GM18499 (cell line): Measurements from ENCODE around the gene ITPA.
A peak's percentile ranks its signal among the peaks of the same experiment; 100 is the strongest.
"Not testable (repeated sequence)": the region's sequence is repeated elsewhere in the genome, so short reads cannot be mapped to it uniquely, and the experiment has no call there.

ENCODE experiments used
- ATAC-seq: cut with Tn5 transposase; IDR thresholded peaks from one replicate; pipeline ENCODE4 v1.9.1; 2021; ENCODE audit warnings: moderate number of reproducible peaks; ENCODE audit not compliant: insufficient read depth, unreplicated experiment

The ITPA gene

DNA sequence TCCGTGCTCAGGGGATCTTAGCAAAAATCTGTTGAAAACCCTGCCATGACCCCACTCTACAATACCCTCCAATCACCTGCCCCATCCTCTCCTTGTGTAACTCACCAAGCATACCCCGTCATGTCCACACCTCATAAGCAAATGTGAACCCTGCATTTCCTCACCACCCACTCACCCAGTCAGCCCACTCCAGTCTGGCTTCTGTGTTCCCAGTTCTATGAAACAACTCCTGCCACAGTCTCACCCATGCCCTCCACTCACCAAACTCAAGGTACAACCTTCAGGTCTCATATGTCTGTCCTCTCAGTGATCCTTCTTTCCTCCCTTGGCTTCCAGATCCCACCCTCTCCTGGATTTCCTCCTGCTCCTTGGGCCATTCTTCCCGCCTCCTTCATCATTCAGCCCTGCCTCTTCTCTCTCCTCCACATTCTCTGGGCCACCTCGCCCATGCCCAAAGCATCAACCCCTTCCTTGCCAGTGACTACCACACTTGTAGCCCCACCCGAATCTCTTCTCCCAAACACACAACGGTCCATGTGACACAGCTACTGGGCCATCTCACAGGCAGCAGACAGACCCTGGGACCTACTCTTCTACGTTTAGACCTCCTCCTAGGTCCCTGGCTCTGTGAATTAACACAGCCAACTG is 13.6 kb upstream of the ITPA start:
- ATAC-seq: no peak

DNA sequence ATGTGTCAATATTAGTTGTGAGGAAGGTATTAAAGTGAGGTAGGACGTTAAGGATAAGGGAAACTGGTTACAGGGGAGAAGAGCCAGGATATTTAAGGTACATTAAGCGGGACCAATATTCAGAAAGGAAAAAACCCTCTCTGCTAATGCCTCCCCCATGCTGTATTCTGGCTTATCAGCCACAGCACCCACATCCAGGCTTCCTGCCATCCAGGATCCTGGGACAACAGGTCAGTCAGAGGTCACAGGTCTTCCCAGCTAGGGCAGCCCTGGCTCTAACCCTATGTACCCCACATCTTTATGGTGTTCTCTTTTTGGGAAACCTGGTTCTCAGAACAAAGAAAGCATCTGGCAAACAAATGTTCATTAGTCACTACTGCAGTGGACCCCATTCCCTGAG is 10.1 kb upstream of the ITPA start:
- no peak for ATAC-seq

DNA sequence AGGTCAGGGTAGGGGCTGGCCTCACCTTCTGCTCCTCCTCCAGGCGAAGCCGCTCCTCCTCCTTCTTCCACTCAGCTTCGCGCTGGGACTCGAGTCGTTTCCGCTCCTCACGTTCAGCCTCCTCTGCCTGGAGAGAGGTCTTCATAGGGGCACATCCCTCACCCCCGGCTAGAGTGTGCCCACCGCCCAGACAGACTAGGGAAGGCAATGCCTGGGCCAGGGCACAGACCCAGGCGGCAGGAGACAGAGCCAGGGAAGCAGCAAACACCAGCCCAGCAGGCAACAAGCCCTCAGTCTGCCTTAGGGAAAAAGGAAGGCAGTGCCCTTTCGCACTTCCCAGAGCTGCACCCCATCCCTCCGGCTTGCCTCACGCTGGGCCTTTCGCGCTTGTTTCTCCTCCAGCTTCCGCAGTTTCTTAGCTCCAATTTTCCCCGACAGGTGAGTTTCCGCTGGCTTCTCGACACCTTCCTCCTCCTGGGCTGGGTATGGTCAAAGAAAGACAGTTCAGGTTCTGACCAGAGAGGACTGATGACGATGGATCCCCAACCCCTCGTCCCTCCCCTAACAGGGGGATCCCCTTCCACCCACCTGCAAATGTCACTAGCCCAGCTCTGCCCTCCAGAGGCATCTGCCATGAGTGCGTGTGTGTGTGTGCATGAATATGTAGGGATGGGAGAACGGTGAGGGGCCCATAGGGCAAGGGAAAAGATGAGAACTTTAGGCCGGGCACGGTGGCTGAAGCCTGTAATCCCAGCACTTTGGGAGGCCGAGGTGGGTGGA is 9.1 kb upstream of the ITPA start:
- ATAC-seq: no peak

DNA sequence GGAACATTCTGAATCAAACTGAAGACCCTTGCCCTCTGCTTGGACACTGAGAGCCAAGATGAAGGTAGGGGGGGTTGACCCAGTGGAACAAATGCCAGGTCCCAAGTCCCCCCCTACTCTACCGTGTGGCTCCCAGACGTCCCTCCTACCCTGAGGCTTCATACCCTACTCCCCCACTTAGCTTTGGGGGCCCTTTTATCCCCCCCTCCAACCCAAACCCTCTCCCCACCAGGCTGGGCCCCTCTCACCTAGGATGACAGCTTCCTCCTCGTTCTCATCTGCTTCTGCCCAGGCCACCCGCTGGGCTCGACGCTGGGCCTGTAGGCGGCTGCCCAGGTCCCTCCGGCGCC is 6.4 kb upstream of the ITPA start:
- no peak for ATAC-seq

DNA sequence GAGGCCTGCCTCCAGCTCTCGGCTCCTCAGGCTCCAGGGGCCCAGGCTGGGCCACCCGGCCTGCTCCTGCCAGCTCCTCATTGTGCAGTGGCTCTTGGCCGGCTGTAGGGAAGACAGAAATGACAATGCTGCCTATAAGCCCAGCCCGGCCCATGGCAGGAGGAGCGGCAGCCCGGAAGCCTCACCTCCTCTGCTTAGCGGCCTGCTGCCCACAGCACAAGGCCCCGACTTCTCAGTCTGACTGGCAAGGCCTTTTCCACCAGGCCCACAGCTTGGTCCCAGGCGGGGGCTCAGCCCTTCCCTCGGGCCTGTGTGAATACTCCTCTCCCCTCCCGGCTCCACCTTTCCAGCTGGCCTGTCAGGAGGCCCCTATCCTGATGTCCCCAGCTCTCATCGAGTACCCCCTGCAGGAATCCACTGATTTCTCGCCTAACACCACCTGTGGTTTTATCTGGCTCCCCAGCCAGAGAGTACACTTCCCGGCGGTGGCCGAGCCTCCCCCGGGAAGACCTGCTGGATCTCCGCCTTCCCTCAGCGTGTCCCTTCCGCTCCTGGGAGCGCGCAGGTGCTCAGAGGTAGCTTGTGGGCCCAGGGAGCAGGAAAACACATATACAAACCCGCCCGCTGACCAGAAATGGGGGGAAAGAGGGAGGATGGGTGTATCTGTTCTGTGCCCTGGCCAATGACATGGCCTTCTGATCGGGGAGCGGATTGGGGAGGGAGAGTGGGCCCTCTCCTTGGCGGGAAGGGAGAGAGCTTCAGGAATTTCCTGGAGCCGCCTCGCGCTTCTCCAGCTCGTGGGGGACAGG is 5.8 kb upstream of the ITPA start:
- no peak for ATAC-seq

DNA sequence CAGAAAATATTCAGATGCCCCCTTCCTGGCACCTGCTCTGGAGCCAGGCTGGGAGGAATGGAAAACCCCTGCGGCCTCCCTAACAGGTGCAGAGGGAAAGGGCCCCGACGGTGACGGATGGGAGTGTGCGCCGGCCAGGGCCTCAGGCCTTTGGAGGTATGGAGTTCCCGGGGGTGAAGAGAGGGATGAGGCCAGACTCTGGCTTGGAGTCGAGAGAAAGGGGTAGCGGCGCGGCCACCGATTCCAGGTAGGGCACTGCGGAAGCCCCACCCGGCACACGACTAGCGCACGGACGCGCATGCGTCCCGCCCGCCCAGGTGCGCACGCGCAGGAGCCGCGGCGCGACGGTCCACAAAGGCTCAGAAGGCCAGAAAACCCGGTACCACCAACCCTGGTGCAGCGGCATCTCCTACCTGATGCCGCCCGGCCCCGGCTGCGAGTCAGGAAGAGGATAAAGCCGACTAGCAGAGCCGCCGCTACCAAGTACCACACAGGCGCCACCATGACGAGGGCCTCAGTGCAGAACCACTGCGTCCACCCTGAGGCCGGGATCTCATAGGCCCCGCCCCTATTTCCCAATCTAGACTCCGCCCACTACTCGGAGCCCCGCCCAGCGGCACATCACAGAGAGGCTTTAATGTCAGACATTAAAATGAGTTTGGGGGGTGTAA is 5.0 kb upstream of the ITPA start, which contains the start of gene DDRGK1:
TSS of gene DDRGK1 (minus strand) at position 559 of the 671 bp plus-strand sequence. CDS start at position 504, 55 bp downstream.
- ATAC-seq: peak; percentile 71

DNA sequence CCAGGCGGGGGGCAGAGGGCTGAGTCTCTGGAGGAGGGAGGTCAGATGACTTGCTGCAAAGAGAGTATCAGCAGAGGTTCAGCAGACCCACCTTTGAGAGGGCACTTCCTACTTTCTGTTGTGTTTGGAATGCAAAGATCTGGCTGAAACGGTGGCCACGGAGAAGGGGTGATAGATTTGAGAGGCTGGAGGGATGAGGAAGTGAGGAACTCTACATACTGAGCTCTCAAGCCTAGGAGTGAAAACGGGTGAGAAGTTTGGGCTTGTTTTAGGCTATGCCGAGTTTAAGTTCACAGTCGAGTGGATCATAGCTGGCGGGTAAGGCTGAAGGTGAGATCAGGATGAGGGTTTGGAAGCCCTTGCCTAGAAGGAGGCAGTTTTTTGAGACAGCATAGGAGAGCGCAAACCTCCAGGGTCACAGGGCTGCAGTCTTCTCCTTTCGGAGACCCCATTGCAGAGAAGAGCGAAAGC is 477 bp upstream of the ITPA start:
- ATAC-seq: no peak

DNA sequence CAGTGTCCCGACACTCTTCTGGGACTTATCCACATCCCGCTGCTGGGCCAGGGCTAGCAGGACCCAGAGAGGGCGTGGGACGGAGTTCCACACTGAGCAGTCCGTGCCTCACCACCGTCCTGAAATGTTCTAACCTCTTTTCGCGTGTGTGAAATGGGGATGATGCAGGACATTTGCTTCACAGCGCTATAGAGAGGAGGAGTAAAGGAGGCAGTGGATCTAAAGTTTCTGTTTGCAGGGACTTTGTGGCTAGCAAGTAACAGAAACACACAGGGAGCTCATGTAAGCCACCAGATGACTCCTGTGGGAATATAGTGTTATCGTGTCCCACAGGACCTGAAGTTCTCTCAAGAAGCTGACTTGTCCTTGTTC is 634 bp downstream of the ITPA start:
- no peak for ATAC-seq

DNA sequence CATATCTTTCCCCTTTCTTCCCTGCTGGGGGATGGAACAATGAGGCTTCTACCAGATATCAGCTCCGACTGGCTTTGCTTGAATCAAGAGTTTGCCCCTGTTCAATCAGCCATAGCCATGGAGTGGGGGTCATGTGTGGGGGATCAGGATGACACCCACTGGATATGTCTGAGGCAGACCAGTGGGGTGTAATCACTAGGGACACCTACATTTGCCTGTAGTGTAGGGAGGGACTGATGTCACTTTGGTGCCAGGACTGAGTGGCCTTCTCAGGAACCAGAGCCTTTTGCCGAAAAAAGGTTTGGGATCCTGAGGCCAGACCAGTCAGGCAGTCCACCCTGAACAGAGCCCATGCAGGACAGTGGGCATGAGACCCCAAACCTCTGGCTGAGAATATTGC is 1.0 kb downstream of the ITPA start:
- ATAC-seq: no peak

DNA sequence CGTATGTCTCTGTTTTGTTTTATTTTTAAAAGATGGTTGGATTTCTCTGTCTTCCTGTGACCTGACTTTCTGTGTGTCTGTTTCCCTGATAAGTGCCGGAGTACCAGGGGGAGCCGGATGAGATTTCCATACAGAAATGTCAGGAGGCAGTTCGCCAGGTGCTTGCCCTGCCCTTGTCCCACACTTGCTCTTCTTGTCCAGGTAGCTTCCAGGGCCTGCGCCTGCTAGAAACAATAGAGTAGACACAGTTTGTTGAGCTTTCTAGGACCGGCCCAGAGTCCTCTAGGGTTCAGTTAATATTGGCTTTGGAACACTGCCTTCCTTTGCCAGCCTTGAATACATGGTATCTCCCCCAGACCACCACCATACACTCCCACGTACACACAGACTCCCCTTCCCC is 3.9 kb downstream of the ITPA start:
- no peak for ATAC-seq

DNA sequence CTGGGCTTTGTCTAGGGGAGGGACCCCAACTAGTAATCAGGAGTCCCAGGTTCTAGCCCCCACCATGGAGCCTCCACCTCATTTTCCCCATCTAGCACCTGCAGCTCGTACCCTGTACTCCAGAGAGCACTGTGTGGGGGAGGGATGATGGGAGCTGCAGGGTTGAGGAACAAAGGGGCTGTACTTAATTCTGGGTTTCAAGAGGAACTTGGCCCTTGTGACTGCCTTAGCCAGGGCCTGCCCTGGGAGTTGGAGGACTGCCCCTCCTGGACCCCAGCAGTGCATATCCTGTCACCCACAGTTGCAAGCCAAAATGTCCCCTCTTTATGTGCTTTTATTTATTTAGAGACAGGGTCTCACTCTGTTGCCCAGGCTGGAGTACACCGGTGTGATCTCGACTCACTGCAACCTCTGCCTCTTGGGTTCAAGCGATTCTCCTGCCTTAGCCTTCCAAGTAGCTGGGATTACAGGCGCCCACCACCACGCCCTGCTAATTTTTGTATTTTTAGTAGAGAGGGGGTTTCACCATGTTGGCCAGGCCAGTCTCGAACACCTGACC is 6.1 kb downstream of the ITPA start:
- not testable (repeated sequence) for ATAC-seq

DNA sequence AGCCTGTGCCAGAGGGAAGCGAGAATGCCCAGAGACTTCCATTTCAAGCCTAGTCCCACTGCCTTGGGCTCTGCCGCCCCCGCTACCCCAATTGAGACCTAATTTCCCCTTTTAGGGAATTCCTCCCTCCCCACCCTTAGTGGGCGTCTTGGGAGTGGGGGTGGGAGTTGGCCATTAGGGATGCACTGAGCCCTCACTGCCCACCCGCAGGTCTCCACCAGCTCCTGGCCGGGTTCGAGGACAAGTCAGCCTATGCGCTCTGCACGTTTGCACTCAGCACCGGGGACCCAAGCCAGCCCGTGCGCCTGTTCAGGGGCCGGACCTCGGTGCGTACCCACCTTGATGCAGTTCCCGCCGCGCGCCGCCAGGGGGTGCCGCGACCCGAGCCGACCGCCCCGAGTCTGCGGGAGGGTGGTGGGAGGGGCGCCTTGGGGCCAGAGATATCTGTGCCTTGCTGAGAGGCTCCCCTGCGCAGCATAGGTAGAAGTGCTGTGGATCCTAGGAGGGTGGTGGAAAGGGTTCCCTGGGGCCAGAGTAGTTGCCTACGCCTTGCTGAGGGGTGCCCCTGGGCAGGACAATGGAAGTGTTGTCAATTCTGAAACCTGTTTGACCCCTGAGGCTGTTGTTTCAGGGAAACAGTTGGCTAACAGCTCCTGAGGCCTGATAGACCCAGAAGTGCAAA is 9.2 kb downstream of the ITPA start:
- no peak for ATAC-seq

DNA sequence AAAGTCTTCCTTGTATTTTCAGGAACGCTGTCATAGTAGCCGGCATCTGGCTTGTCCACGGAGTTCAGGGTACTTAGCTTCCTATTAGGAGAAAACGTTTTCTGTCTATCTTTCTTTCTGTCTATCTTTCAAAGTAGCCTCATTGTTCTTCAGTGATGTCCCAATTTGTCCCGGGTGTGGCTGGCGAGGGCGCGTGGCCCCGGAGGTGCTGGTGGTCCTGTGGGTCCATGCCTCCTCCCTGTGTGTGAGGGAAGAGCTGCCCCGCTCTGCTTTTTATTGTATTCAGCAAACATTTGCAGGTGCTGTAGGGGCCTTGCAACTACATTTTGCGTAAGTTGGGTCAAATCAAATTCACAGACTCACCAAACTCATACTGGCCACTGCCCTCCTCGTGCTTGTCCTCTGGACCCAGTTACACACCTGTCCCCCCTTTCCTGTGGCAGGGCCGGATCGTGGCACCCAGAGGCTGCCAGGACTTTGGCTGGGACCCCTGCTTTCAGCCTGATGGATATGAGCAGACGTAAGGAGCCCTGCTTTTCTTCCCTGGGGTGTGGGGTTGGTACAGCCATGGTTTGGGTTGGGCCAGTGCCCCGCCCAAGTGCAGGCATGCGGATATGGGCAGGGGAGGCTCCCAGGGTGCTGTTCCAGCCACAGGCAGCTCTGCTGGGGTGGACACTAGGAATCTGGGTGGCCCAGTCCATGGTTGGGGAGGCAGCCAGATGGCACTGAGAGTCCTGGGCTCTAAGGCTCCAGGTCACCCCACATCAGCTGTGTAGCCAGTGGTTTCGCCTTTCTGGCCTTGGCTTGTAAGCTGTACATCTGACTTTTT is 12.3 kb downstream of the ITPA start:
- no peak for ATAC-seq

DNA sequence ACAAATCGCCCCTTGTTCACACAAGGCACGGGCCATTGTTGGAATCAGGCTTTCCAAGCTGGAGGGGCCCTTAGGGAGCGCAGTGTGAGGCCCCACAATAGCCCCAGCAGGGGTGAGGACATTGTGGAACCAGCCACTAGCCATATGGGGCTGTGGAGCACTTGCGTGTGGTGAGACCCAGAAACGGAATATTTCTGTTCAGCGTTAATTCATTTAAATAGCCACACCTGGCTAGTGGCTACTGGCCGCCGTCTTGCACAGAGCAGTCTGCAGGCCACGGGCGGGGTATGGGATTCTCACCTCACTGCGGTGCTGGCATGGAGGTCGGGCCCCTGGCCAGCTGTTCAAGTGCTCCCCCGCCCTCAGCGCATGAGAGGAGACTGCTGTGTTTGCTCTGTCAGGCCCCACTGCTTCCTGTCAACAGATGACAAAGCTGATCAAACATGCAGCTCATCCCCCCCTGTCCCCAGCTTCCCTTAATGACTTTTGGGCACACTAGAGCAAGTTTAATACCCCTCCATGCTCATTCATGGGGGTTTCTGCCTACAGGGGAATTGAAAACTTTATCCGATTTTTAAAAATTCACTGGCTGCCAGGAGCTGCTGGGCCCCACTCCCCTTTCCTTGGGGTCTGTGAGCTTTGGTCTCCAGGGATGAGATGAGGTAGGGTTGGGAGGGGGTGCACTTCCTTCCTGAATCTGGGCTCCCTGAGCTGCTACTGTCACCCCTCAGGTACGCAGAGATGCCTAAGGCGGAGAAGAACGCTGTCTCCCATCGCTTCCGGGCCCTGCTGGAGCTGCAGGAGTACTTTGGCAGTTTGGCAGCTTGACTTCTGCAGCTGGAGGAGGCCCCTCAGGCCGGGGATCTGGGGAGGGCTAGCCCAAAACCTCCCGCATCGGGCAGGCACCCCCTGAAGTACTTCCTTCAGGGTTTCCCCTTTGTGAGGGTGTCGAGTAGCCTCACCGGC is 13.6 kb downstream of the ITPA start:
- ATAC-seq: no peak

DNA sequence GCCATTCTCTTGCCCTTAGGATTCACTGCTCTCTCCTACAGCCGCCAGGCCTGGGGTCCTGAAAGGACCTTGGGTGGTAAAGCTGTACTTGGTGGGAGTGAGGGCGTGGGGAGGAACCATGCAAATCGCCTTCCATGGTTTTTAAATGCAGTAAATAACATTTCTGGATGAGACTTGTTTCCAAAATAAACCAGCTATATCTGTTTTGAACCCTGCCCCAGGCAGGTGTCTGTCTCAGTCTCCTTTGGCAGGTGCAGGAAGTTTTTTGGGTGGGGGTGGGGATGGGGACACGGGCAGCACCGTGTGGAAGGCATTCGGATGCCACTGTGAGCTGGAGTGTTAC is 14.3 kb downstream of the ITPA start:
- no peak for ATAC-seq

DNA sequence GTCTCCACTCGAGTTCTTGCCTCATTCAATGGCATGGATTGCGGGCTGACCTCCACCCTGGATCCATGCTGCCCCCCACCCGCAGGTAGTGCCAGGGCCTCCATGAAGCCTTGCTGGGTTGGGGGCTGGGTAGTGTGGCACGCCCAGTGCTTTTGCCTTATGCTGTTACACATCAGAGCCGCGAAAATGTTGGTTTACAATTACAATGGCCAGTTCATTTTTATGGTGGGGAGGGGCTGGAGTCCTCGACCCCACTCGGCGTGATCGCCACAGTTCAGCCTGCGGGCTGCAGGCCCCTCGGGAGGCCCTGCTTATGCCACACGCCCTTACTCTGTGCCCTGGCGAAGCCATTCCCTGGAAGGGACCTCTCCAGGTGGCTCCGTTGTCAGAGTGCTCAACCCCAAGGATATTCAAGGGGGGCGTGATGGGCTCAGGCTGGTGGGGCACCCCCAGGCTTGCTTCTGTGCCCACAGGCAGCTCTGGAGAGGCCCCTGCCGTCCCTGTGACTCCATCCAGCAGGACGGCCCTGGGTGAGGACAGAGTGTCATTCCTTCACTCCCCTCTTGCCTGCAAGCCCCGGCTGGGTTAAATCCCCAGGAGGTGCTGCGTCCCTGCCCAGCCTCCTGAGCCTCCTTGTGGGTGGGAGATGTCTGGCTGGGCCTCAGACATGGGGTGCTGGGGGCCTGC is 14.8 kb downstream of the ITPA start:
- no peak for ATAC-seq

DNA sequence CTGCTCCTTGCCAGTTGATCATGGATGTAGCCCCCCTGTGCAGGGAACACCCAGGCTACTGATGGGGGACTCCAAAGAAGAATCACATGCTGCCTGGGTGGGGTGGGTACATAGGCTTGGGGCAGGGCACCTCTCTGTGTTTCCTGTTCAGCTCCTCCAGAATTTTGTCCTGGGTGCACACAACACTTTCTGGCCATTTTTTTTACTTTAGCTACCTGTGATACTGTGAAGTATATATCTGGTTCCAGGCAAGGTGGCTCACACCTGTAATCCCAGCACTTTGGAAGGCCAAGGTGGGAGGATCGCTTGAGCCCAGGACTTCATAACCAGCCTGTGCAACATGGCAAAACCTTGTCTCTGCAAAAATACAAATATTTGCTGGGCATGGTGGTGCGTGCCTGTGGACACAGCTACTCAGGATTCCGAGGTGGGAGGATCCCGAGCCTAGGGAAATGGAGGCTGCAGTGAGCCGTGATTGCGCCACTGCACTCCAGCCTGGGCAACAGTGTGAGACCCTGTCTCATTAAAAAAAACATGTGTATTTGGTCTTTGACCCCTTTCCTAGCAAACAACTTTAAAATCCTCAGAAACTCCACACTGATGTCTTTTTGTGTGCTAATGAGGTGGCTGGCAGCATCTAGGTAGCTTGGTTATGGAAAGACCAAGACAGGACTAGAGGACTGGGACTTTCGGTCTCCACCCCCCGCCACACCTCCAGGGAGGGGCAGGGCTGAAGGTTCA is 15.6 kb downstream of the ITPA start:
- no peak for ATAC-seq
